ENCODE data around the gene BRD7.

Gene BRD7

GRCh38 chr16:50368410-50369132, at the start of gene BRD7:
Gene BRD7, minus strand, starts transcription at chr16:50368988. Its CDS starts 214 bp downstream, at chr16:50368774.
- no peak for FAIRE-seq

- no peak for FAIRE-seq
These were observed 47.6 kb upstream of the BRD7 start for GRCh38 chr16:50416388-50416787.

GRCh38 chr16:50414152-50414551, 45.4 kb upstream of the BRD7 start:
- no peak for FAIRE-seq

- no peak for FAIRE-seq
These were observed 42.2 kb upstream of the BRD7 start for GRCh38 chr16:50411034-50411433.

GRCh38 chr16:50408001-50408561, 39.3 kb upstream of the BRD7 start:
- no peak for FAIRE-seq

GRCh38 chr16:50407351-50407750, 38.6 kb upstream of the BRD7 start:
- no peak for FAIRE-seq

GRCh38 chr16:50403491-50403890, 34.7 kb upstream of the BRD7 start:
- no peak for FAIRE-seq

GRCh38 chr16:50402298-50402895, 33.6 kb upstream of the BRD7 start:
- no peak for FAIRE-seq

GRCh38 chr16:50401355-50401754, 32.6 kb upstream of the BRD7 start:
- FAIRE-seq = no peak

- FAIRE-seq = no peak
These were observed 32.2 kb upstream of the BRD7 start for GRCh38 chr16:50400967-50401348.

GRCh38 chr16:50400312-50400966, 31.7 kb upstream of the BRD7 start:
- FAIRE-seq = no peak

- no peak for FAIRE-seq
These were observed 30.6 kb upstream of the BRD7 start for GRCh38 chr16:50399411-50399810.

- FAIRE-seq = no peak
These were observed 29.5 kb upstream of the BRD7 start for GRCh38 chr16:50398336-50398735.

- no peak for FAIRE-seq
These were observed 28.2 kb upstream of the BRD7 start for GRCh38 chr16:50396761-50397535.

- no peak for FAIRE-seq
These were observed 27.2 kb upstream of the BRD7 start for GRCh38 chr16:50395763-50396710.

- FAIRE-seq = no peak
These were observed 25.3 kb upstream of the BRD7 start for GRCh38 chr16:50393858-50394802.

- FAIRE-seq = no peak
These were observed 24.6 kb upstream of the BRD7 start for GRCh38 chr16:50393416-50393815.

- FAIRE-seq = no peak
These were observed 22.3 kb upstream of the BRD7 start for GRCh38 chr16:50390914-50391716.

- no peak for FAIRE-seq
These were observed 21.6 kb upstream of the BRD7 start for GRCh38 chr16:50390371-50390771.

- no peak for FAIRE-seq
These were observed 21.1 kb upstream of the BRD7 start for GRCh38 chr16:50389900-50390299.

Measured in endometrium (tissue), 2 donors.